Spinal cord (tissue), 10 donors: ENCODE measurements around the gene KCNRG. TPM values are rescaled to one million over a fixed set of nuclear protein-coding genes. Genes with fewer than 3 reads are reported as not detected.

Source experiments
- DNase-seq, 6 donors: peaks; one replicate each; pipeline versions ENCODE4 v3.0.0 to v3.0.0-alpha.2; 2013 to 2015; ENCODE audit warnings: low spot score in 6 of 6, low read depth in 4 of 6
- H3K27ac ChIP-seq: one replicate; pipeline ENCODE4 v1.5.1; 2013; ENCODE audit warnings: low read depth, low read length, control low read depth
- H3K27me3 ChIP-seq: one replicate; pipeline ENCODE4 v1.6.1; 2013; ENCODE audit warnings: low read length; ENCODE audit not compliant: control insufficient read depth, insufficient read depth
- H3K36me3 ChIP-seq: one replicate; pipeline ENCODE4 v1.6.1; 2013; ENCODE audit warnings: low read length; ENCODE audit not compliant: control insufficient read depth, insufficient read depth
- H3K4me1 ChIP-seq: one replicate; pipeline ENCODE4 v1.6.1; 2013; ENCODE audit warnings: low read length; ENCODE audit not compliant: control insufficient read depth, insufficient read depth
- H3K4me3 ChIP-seq: one replicate; pipeline ENCODE4 v1.5.1; 2013; ENCODE audit warnings: low read depth, low read length, control low read depth
- H3K9me3 ChIP-seq: one replicate; pipeline ENCODE4 v1.6.1; 2013; ENCODE audit warnings: low read length; ENCODE audit not compliant: control insufficient read depth, insufficient read depth
- WGBS: methylation state at CpG from one replicate; pipeline ENCODE4 v1.1.5; 2013; ENCODE audit warnings: missing lambda C conversion rate; ENCODE audit not compliant: insufficient coverage; 5-methylcytosine and 5-hydroxymethylcytosine counted together
- polyA plus RNA-seq, 2 donors: library from polyadenylated mRNA; unstranded; fragments of 120-200 nt; gene quantifications; one replicate each; pipeline ENCODE4 v1.2.1, GENCODE V29; 2013; ENCODE audit not compliant: insufficient read length in 2 of 2
- total RNA-seq, 2 donors: library from RNA; depleted of rRNA in 1 of 2; stranded (reverse); fragments of 120-200 nt in 1 of 2; fragments of >200 nt in 1 of 2; gene quantifications; one replicate each; pipeline versions ENCODE4 v1.2.3 to v1.2.4, GENCODE V29; 2013 to 2014
- donor health status: healthy.

Gene KCNRG
- total and polyA plus RNA-seq, 4 donors, result 1.9 to 7.5 (median 3.4) TPM

- Histone ChIP-seq H3K4me3 (no peak overlapping the region), H3K27me3 (no peaks in the 10 kb centered on the region), H3K9me3 (no peaks in the 10 kb centered on the region), H3K27ac (no peak overlapping the region), H3K4me1 (no peaks in the 10 kb centered on the region), H3K36me3 (no peaks in the 10 kb centered on the region)
- no peak for DNase-seq
Observed at GRCh38 chr13:49993111-49993510, 22.1 kb upstream of the KCNRG start.

DNA sequence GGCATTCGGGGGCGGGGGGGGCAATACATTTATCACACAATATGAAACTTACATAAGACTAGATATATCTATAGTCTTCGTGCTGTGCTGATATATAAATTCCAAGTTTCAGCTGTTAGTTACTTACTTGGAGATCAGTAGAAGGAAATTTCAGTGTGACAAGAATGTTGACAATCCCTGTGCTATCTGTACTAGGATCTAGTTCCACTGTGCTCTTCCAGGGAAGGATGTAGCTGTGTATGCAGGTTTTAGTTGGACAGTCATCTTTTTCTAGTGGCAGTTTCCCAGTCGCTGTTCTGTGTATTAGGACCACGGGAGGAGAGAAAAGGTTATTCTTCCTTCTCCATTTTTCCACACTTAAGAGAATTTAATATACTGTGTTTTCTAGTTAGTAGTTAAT lies 21.6 kb upstream of the KCNRG start:
- Histone ChIP-seq H3K27ac (no peak overlapping the region), H3K4me1 (peaks cover 3% of the 10 kb centered on the region), H3K36me3 (peaks cover 2% of the 10 kb centered on the region), H3K9me3 (no peaks in the 10 kb centered on the region), H3K4me3 (no peak overlapping the region), H3K27me3 (no peaks in the 10 kb centered on the region)
- no CpG with 5 or more reads among the region's 5 CpGs for WGBS
- DNase-seq, result no peak

DNA sequence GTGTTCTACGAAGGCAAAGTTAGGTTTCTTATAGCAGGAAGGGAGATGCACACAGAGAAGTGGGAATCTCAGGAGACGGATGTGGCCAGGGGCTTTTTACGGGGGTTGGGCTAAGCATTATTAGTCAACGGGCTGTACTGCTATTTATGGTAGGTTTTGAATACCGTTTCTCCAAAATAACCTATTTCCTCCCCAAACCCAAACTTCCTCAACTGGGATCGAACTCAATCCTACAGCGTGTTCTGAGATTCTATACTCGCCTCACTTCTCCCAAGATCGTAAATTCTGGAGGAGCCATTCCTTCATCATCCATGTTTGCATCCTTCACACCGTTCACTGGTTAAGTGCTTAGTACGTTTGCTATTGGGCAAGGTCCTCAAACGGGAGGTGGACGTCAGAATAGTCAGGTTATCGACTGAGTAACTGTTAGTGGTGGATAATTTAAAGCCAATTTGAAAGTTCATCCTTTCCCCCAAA lies 19.6 kb upstream of the KCNRG start:
- H3K4me1 ChIP-seq, result peaks cover 9% of the 10 kb centered on the region
- no peaks in the 10 kb centered on the region for H3K27me3 ChIP-seq
- WGBS, result no CpG with 5 or more reads among the region's 14 CpGs
- H3K9me3 ChIP-seq, result no peaks in the 10 kb centered on the region
- DNase-seq, result peak in 2 of 6 donors; percentile 36 to 62
- H3K27ac ChIP-seq, result peak overlapping the region; percentile 88
- peaks cover 7% of the 10 kb centered on the region for H3K36me3 ChIP-seq
- H3K4me3 ChIP-seq, result peak overlapping the region; percentile 63

DNA sequence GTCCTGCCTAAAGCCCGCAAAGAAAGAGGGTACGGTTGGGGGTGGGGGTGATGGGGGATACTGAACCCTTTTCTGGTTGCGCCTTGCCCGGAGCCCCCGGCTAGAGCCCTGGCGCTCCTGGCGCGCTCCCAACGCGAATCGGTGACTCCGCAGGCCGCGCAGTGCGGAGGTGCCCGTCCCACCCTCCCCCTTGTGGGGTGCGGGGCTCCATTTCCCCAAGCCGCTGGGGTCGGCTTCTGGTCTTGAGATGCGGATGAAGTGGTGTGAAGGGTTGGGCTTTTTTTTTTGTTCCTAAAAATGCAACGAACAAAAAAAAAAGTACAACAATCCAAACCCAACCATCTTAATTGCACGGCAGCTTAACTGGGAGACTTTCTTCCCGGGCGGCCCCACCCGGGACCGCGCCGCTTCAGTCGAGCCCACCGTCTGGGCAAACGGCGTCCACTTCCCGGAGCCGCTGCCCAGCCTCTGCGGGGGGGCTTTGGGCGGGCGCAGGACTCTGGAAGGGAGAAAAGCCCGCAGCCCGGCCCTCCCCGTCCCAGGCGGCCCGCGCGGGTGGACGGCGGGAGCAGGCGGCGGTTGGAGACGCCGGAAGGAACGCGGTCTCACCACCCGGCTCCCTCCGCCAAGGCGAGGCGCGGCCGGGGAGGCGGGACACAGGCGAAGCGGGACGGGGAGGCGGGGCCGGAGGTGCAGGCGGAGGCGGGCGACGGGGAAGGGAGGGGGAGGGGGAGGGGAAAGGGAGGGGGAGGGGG lies 18.9 kb upstream of the KCNRG start:
- H3K4me1 ChIP-seq, result peaks cover 9% of the 10 kb centered on the region
- peak overlapping the region; percentile 63 for H3K4me3 ChIP-seq
- H3K27ac ChIP-seq, result peak overlapping the region; percentile 88
- H3K9me3 ChIP-seq, result no peaks in the 10 kb centered on the region
- DNase-seq, result peak; percentile 65 to 97 (median 82)
- no peaks in the 10 kb centered on the region for H3K27me3 ChIP-seq
- WGBS, result 0% methylated on average over 45 of the region's 68 CpGs
- H3K36me3 ChIP-seq, result peaks cover 13% of the 10 kb centered on the region

- peaks cover 9% of the 10 kb centered on the region for H3K4me1 ChIP-seq
Observed at GRCh38 chr13:49996951-49997895, 18.0 kb upstream of the KCNRG start, which contains the start of gene TRIM13. Gene TRIM13 (plus strand): TSS chr13:49997042. CDS start chr13:50011941, 14,899 bp downstream.

GRCh38 chr13:49997955-49998354 lies 17.3 kb upstream of the KCNRG start:
- DNase-seq, result peak in 2 of 6 donors; percentile 26 to 32
- 17% methylated on average over 2 of the region's 4 CpGs for WGBS
- no peaks in the 10 kb centered on the region for H3K27me3 ChIP-seq
- H3K27ac ChIP-seq, result peak overlapping the region; percentile 100
- H3K4me3 ChIP-seq, result peak overlapping the region; percentile 96
- H3K36me3 ChIP-seq, result peaks cover 16% of the 10 kb centered on the region
- H3K4me1 ChIP-seq, result peaks cover 9% of the 10 kb centered on the region
- H3K9me3 ChIP-seq, result no peaks in the 10 kb centered on the region

More at GRCh38 chr13:49996951-49997895, 18.0 kb upstream of the KCNRG start, which contains the start of gene TRIM13:
- Histone ChIP-seq H3K27ac (peak within 1 kb of the TSS; percentile 100), H3K4me3 (peak within 1 kb of the TSS; percentile 96), H3K9me3 (no peaks in the 10 kb centered on the region), H3K36me3 (peaks cover 16% of the 10 kb centered on the region), H3K27me3 (no peaks in the 10 kb centered on the region)
- DNase-seq, result peak; percentile 83 to 97 (median 87)
- WGBS, result 0% methylated on average over 41 of the region's 56 CpGs

DNA sequence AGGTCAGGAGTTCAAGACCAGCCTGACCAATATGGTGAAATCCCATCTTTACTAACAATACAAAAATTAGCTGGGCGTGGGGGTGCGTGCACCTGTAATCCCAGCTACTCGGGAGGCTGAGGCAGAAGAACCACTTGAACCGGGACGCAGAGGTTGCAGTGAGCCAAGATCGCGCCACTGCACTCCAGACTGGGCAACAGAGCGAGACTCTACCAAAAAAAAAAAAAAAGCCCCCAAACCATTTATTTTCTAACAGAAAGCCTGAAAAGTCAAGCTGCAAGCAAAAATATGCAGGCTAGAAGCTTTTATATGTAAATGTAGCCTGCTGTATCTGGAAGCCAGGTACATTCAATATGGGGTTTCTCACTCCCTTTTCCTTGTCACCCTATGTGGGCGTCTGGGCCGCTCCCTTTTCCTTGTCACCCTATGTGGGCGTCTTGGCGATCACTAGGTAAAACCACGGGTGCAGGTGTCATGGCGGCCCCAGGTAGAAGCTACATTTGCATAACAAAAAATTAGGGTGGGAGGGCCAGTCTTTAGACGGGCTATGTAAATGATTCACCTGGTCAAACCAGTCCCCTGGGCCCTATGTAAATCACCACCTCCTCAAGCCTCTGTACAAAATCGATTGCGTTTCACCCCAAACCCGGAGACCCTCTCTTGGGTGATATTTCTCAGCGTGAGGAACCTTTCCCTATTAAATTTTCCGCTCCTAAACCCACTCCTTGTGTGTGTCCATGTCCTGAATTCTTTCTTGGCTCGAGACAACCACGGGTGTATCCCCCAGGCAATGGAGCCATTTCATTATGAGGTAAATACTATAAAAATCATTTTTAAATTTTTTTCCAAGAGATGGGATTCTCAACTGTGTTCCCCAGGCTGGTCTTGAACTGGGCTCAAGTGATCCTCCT lies 16.3 kb upstream of the KCNRG start:
- DNase-seq, result no peak
- H3K36me3 ChIP-seq, result peaks cover 16% of the 10 kb centered on the region
- H3K4me3 ChIP-seq, result peak overlapping the region; percentile 96
- H3K27ac ChIP-seq, result no peak overlapping the region
- peaks cover 9% of the 10 kb centered on the region for H3K4me1 ChIP-seq
- 60% methylated on average over 13 of the region's 22 CpGs for WGBS
- H3K9me3 ChIP-seq, result no peaks in the 10 kb centered on the region
- no peaks in the 10 kb centered on the region for H3K27me3 ChIP-seq

DNA sequence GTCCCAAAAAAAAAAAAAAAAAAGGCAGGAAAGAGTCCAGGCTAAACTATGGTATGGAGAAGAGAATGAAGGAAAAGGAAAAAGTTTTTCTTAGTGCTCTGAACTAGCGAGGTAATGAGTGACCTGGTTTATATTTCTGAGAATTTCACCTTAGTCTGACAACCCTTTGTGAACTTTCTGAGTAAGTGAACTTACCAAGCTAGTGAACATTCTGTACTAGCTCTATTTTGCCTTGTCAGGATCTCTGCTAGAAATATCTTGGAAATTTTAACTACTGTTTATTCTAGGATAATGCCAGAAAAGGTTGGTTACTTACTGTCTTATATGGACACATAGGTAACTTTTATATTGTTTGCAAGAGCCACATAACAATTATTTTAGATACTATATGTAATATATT lies 14.0 kb upstream of the KCNRG start:
- Histone ChIP-seq H3K4me1 (peaks cover 9% of the 10 kb centered on the region), H3K27me3 (no peaks in the 10 kb centered on the region), H3K27ac (no peak overlapping the region), H3K4me3 (no peak overlapping the region), H3K36me3 (peaks cover 23% of the 10 kb centered on the region), H3K9me3 (no peaks in the 10 kb centered on the region)
- DNase-seq, result no peak
- 78% methylated on average over 1 of the region's 1 CpG for WGBS
